Sigmoid colon (tissue), 7 donors: Measurements from ENCODE around the gene PTPN6. TPM values are rescaled to one million over a fixed set of nuclear protein-coding genes. Genes with fewer than 3 reads are reported as not detected.
A peak's percentile ranks its signal among the peaks of the same experiment; 100 is the strongest.

Source experiments
- DNase-seq: peaks from one replicate; pipeline ENCODE4 v3.0.0-alpha.2; 2019
- H3K27ac ChIP-seq, 4 donors: fragments of 200-600 bp; sonication (generic); one replicate each; pipeline ENCODE4 v1.5.1; 2016 to 2019; ENCODE audit warnings: mild to moderate bottlenecking in 1 of 4
- H3K27me3 ChIP-seq, 3 donors: fragments of 200-600 bp; sonication (generic); one replicate each; pipeline ENCODE4 v1.5.1; 2019; ENCODE audit warnings: mild to moderate bottlenecking in 1 of 3
- H3K36me3 ChIP-seq, 4 donors: fragments of 200-600 bp; sonication (generic); one replicate each; pipeline ENCODE4 v1.5.1; 2016 to 2019
- H3K4me1 ChIP-seq, 4 donors: fragments of 200-600 bp; sonication (generic); one replicate each; pipeline ENCODE4 v1.5.1; 2017 to 2019
- H3K4me3 ChIP-seq, 4 donors: fragments of 200-600 bp; sonication (generic); one replicate each; pipeline ENCODE4 v1.5.1; 2017 to 2019; ENCODE audit warnings: mild to moderate bottlenecking in 2 of 4, moderate library complexity in 1 of 4
- H3K9me3 ChIP-seq, 4 donors: fragments of 200-600 bp in 3 of 4; sonication (generic) in 3 of 4; one replicate each; pipeline versions ENCODE4 v1.5.1 to v1.6.1; 2013 to 2019
- CTCF ChIP-seq, 4 experiments: fragments of 450-650 bp in 3 of 4; fragments of 200-600 bp in 1 of 4; IDR thresholded peaks; one replicate each; pipeline ENCODE4 v1.5.1; 2016 to 2019; ENCODE audit warnings: antibody characterized with exemption in 4 of 4, mild to moderate bottlenecking in 3 of 4, moderate library complexity in 2 of 4
- EP300 ChIP-seq, 4 donors: sonication (generic); formaldehyde crosslinking; IDR thresholded peaks; one replicate each; pipeline ENCODE4 v1.6.1; 2017; ENCODE audit warnings: antibody characterized with exemption in 4 of 4
- POLR2A ChIP-seq, 2 donors: fragments of 450-650 bp; IDR thresholded peaks; one replicate each; pipeline ENCODE4 v1.6.1; 2016; ENCODE audit warnings: antibody characterized with exemption in 2 of 2, mild to moderate bottlenecking in 2 of 2, moderate library complexity in 2 of 2
- POLR2AphosphoS5 ChIP-seq, 4 donors: sonication (generic); formaldehyde crosslinking; IDR thresholded peaks; one replicate each; pipeline ENCODE4 v1.6.1; 2017; ENCODE audit warnings: antibody characterized with exemption in 4 of 4
- WGBS, 2 donors: extraction: QIAGEN DNeasy Blood & Tissue Kit; methylation state at CpG; one replicate each; pipeline ENCODE4 v1.1.7; 2013; 5-methylcytosine and 5-hydroxymethylcytosine counted together
- intact Hi-C: fragments of 100-400 bp; cut with DNase I; formaldehyde crosslinking; loops from one replicate; pipeline ENCODE4 v1.15.1; 2023
- polyA plus RNA-seq, 3 donors: library from polyadenylated mRNA; stranded (reverse); fragments of 200-250 nt; gene quantifications; one replicate each; pipeline ENCODE4 v1.2.3, GENCODE V29; 2013
- total RNA-seq, 4 donors: library from RNA; depleted of rRNA; stranded (reverse); fragments of >200 nt; gene quantifications; one replicate each; pipeline ENCODE4 v1.1.0, GENCODE V29; 2016
- donor health status: healthy with polysubstance abuse.
- donor health status: Bipolar disorder and iron deficiency.
- donor health status: healthy.

Gene PTPN6
- total and polyA plus RNA-seq, 7 donors, result 5.3 to 92.4 (median 13.6) TPM

GRCh38 chr12:6936194-6936635 lies 14.9 kb upstream of the PTPN6 start:
- DNase-seq, result no peak
- H3K27ac ChIP-seq, result peak overlapping the region; percentile 89 to 99 (median 94)
- intact Hi-C loops, result loop anchor here (5.0 kb wide), 1 partner anchor 64 kb away; the partner anchor contains the start of gene SPSB2
- no peak overlapping the region for H3K4me3 ChIP-seq
- no peaks in the 10 kb centered on the region for H3K9me3 ChIP-seq
- WGBS, 2 donors, result 79 to 94% methylated on average over 3 of the region's 3 CpGs
- peaks cover 0 to 72% (median 61%) of the 10 kb centered on the region in 4 donors for H3K4me1 ChIP-seq
- no peaks in the 10 kb centered on the region for H3K27me3 ChIP-seq
- TF ChIP-seq CTCF (IDR thresholded peaks at IDR 0.05) (no peak), POLR2AphosphoS5 (IDR thresholded peaks at IDR 0.05) (no peak), EP300 (IDR thresholded peaks at IDR 0.05) (no peak), POLR2A (IDR thresholded peaks at IDR 0.05) (no peak)
- H3K36me3 ChIP-seq, result peaks cover 2 to 59% (median 35%) of the 10 kb centered on the region in 4 donors

- peaks cover 0 to 72% (median 62%) of the 10 kb centered on the region in 4 donors for H3K4me1 ChIP-seq
- intact Hi-C loops, result loop anchor here (1.0 to 5.0 kb wide), 2 partner anchors 9 to 65 kb away; partner anchors contain the start of gene SPSB2
- peak overlapping the region; percentile 89 to 99 (median 94) for H3K27ac ChIP-seq
- H3K4me3 ChIP-seq, result peak overlapping the region; percentile 50 to 61 (median 56)
- no peak for DNase-seq
- peaks cover 5 to 66% (median 41%) of the 10 kb centered on the region in 4 donors for H3K36me3 ChIP-seq
- no peak for TF ChIP-seq EP300 (IDR thresholded peaks at IDR 0.05)
- TF ChIP-seq POLR2AphosphoS5 (IDR thresholded peaks at IDR 0.05), result peak in 2 of 4 donors; percentile 61 to 69
- no peak for TF ChIP-seq CTCF (IDR thresholded peaks at IDR 0.05)
- no peak for TF ChIP-seq POLR2A (IDR thresholded peaks at IDR 0.05)
- 13 to 34% methylated on average over 36 of the region's 36 CpGs for WGBS, 2 donors
- H3K9me3 ChIP-seq, result no peaks in the 10 kb centered on the region
- H3K27me3 ChIP-seq, result no peaks in the 10 kb centered on the region
Observed at GRCh38 chr12:6936636-6937480, 14.3 kb upstream of the PTPN6 start.

- H3K36me3 ChIP-seq, result peaks cover 5 to 70% (median 42%) of the 10 kb centered on the region in 4 donors
- peak overlapping the region; percentile 50 to 61 (median 56) for H3K4me3 ChIP-seq
- no peaks in the 10 kb centered on the region for H3K27me3 ChIP-seq
- DNase-seq, result peak; percentile 97
- TF ChIP-seq EP300 (IDR thresholded peaks at IDR 0.05) (peak in 1 of 4 donors; percentile 81), CTCF (IDR thresholded peaks at IDR 0.05) (peak; percentile 90 to 98 (median 94)), POLR2AphosphoS5 (IDR thresholded peaks at IDR 0.05) (peak; percentile 93 to 97 (median 96)), POLR2A (IDR thresholded peaks at IDR 0.05) (peak; percentile 15 to 60)
- H3K27ac ChIP-seq, result peak overlapping the region; percentile 89 to 99 (median 94)
- intact Hi-C loops, result loop anchor here (1.0 to 5.0 kb wide), 3 partner anchors 9 to 65 kb away; partner anchors contain the start of gene SPSB2
- H3K9me3 ChIP-seq, result no peaks in the 10 kb centered on the region
- peaks cover 0 to 71% (median 61%) of the 10 kb centered on the region in 4 donors for H3K4me1 ChIP-seq
- WGBS, 2 donors, result 0 to 1% methylated on average over 80 of the region's 80 CpGs
Observed at GRCh38 chr12:6937481-6938352, 13.4 kb upstream of the PTPN6 start.

- Histone ChIP-seq H3K4me3 (peak overlapping the region in 3 of 4 donors; percentile 54 to 61 (median 58)), H3K36me3 (peaks cover 5 to 65% (median 37%) of the 10 kb centered on the region in 4 donors), H3K4me1 (peaks cover 0 to 69% (median 59%) of the 10 kb centered on the region in 4 donors), H3K9me3 (no peaks in the 10 kb centered on the region), H3K27me3 (no peaks in the 10 kb centered on the region), H3K27ac (peak overlapping the region; percentile 89 to 99 (median 94))
- intact Hi-C loops, result loop anchor here (1.0 to 5.0 kb wide), 2 partner anchors 14 to 66 kb away; partner anchors contain the start of gene SPSB2
- TF ChIP-seq CTCF (IDR thresholded peaks at IDR 0.05) (peak in 1 of 4 experiments; percentile 5), POLR2A (IDR thresholded peaks at IDR 0.05) (no peak), POLR2AphosphoS5 (IDR thresholded peaks at IDR 0.05) (peak in 2 of 4 donors; percentile 64 to 70)
- 85 to 87% methylated on average over 32 of the region's 32 CpGs for WGBS, 2 donors
- no peak for DNase-seq
Observed at GRCh38 chr12:6938353-6939190, 12.6 kb upstream of the PTPN6 start.
